CD4-positive, alpha-beta T cell (primary cell): Measurements from ENCODE around the gene CMTM5. TPM values are rescaled to one million over a fixed set of nuclear protein-coding genes. Genes with fewer than 3 reads are reported as not detected.

Experiments used
- ATAC-seq: fragments of 200-7000 bp; cut with Tn5 transposase; one replicate; pipeline ENCODE4 v1.10.0; 2022; ENCODE audit warnings: mild to moderate bottlenecking; ENCODE audit not compliant: poor library complexity
- CTCF ChIA-PET: fragments of 350-600 bp; sonication (Branson Sonifier 250); formaldehyde crosslinking; loops from one replicate; lab custom pipeline; 2021; ENCODE audit warnings: antibody characterized with exemption, inconsistent platforms; lab: Charles Lee
- POLR2A ChIA-PET: fragments of 350-600 bp; sonication (Branson Sonifier 250); formaldehyde crosslinking; loops from one replicate; lab custom pipeline; 2021; ENCODE audit warnings: antibody characterized with exemption, inconsistent platforms; lab: Charles Lee
- DNase-seq, 14 experiments: peaks; one replicate each; pipeline ENCODE4 v3.0.0-alpha.2; 2013 to 2020; ENCODE audit warnings: mixed read lengths in 2 of 14
- H3K27ac ChIP-seq, 2 donors: one replicate each; pipeline versions ENCODE4 v1.5.1 to v1.7.0; 2013; ENCODE audit warnings: low read length in 2 of 2, low read depth in 1 of 2, mild to moderate bottlenecking in 1 of 2
- H3K27me3 ChIP-seq, 2 experiments: 1 replicate in 1 of 2; 2 replicates in 1 of 2; pipeline versions ENCODE4 v1.6.1 to v1.7.0; 2013; ENCODE audit warnings: low read length in 2 of 2, control low read depth in 1 of 2, mild to moderate bottlenecking in 1 of 2, moderate library complexity in 1 of 2; ENCODE audit not compliant: insufficient read depth in 2 of 2, control insufficient read depth in 1 of 2
- H3K36me3 ChIP-seq: one replicate; pipeline ENCODE4 v1.6.1; 2013; ENCODE audit warnings: low read length, control low read depth; ENCODE audit not compliant: insufficient read depth
- H3K4me1 ChIP-seq: one replicate; pipeline ENCODE4 v1.6.1; 2013; ENCODE audit warnings: low read length, control low read depth; ENCODE audit not compliant: insufficient read depth
- H3K4me3 ChIP-seq: one replicate; pipeline ENCODE4 v1.5.1; 2013; ENCODE audit warnings: mild to moderate bottlenecking, low read length, moderate library complexity
- H3K9me3 ChIP-seq, 2 experiments: 1 replicate in 1 of 2; 2 replicates in 1 of 2; pipeline versions ENCODE4 v1.6.1 to v1.7.0; 2013; ENCODE audit warnings: low read length in 2 of 2, mild to moderate bottlenecking in 2 of 2, control low read depth in 1 of 2, moderate library complexity in 1 of 2; ENCODE audit not compliant: control insufficient read depth in 1 of 2, insufficient read depth in 1 of 2
- H3K27ac Mint-ChIP-seq: one replicate; pipeline ENCODE4 v1.8.0; 2020; ENCODE audit warnings: mixed read lengths
- H3K27me3 Mint-ChIP-seq: one replicate; pipeline ENCODE4 v1.8.0; 2021; ENCODE audit warnings: mixed read lengths
- H3K36me3 Mint-ChIP-seq: one replicate; pipeline ENCODE4 v1.8.0; 2021; ENCODE audit warnings: low read depth, mixed read lengths
- H3K4me1 Mint-ChIP-seq: one replicate; pipeline ENCODE4 v1.8.0; 2021; ENCODE audit warnings: low read depth, mixed read lengths
- H3K4me3 Mint-ChIP-seq: one replicate; pipeline ENCODE4 v1.8.0; 2020; ENCODE audit warnings: mild to moderate bottlenecking, mixed read lengths
- H3K9me3 Mint-ChIP-seq: one replicate; pipeline ENCODE4 v1.8.0; 2020; ENCODE audit warnings: mixed read lengths
- intact Hi-C, 2 experiments: fragments of 100-400 bp; cut with DNase I in 1 of 2; cut with micrococcal nuclease in 1 of 2; formaldehyde crosslinking; loops; one replicate each; pipeline versions ENCODE4 v1.15.1 to v1.9.0; 2023 to 2025; cut with DNase I, micrococcal nuclease
- total RNA-seq, 174 experiments: library from RNA in 2 of 174; stranded (reverse) in 2 of 174; gene quantifications; one replicate each; pipeline ENCODE4 v1.2.3 and lab custom pipeline; 2021 to 2026
- TF ChIP-seq, protein P1 (sequence below): fragments of 200-600 bp; IDR thresholded peaks from one replicate; pipeline ENCODE4 v1.8.0; 2022; ENCODE audit warnings: antibody characterized with exemption, mild to moderate bottlenecking

CMTM5 gene
- total RNA-seq, 2 experiments from 2014 or later: not detected

- Histone ChIP-seq H3K36me3 (no peaks in the 10 kb centered on the region), H3K9me3 (no peaks in the 10 kb centered on the region), H3K4me1 (no peaks in the 10 kb centered on the region), H3K27ac (no peak overlapping the region), H3K27me3 (no peaks in the 10 kb centered on the region), H3K4me3 (no peak overlapping the region)
- intact Hi-C loops: no loop called here
- H3K36me3 Mint-ChIP-seq: no peaks in the 10 kb centered on the region
- ChIA-PET CTCF (no interaction called here), POLR2A (no interaction called here)
- H3K27ac Mint-ChIP-seq: no peak overlapping the region
- no peak overlapping the region for H3K4me3 Mint-ChIP-seq
- ATAC-seq (no peak), DNase-seq (no peak)
- H3K9me3 Mint-ChIP-seq: no peaks in the 10 kb centered on the region
- H3K27me3 Mint-ChIP-seq: peaks cover 27% of the 10 kb centered on the region
- TF ChIP-seq, protein P1, sequence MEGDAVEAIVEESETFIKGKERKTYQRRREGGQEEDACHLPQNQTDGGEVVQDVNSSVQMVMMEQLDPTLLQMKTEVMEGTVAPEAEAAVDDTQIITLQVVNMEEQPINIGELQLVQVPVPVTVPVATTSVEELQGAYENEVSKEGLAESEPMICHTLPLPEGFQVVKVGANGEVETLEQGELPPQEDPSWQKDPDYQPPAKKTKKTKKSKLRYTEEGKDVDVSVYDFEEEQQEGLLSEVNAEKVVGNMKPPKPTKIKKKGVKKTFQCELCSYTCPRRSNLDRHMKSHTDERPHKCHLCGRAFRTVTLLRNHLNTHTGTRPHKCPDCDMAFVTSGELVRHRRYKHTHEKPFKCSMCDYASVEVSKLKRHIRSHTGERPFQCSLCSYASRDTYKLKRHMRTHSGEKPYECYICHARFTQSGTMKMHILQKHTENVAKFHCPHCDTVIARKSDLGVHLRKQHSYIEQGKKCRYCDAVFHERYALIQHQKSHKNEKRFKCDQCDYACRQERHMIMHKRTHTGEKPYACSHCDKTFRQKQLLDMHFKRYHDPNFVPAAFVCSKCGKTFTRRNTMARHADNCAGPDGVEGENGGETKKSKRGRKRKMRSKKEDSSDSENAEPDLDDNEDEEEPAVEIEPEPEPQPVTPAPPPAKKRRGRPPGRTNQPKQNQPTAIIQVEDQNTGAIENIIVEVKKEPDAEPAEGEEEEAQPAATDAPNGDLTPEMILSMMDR: no peak
- H3K4me1 Mint-ChIP-seq: no peaks in the 10 kb centered on the region
These were observed 27.6 kb downstream of the CMTM5 start for GRCh38 chr14:23404331-23404900.

DNA sequence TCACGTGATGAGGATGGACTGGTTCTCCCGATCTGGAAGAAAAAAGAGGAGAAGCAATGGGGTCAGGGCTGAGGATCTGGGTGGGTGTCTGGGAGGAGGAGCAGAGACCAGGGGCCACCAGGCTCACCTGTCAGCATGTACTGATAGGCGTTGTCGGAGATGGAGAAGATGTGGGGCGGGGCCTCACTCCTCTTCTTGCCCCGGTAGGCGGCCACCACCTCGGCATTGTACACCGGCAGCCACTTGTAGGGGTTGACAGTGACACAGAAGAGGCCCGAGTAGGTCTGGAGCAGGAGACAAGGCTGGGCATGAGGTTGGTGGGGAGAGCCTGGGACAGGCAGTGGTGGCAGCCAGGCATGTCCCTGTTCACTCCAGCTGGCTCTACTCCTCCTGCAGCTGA lies 28.2 kb downstream of the CMTM5 start:
- H3K4me1 Mint-ChIP-seq: no peaks in the 10 kb centered on the region
- no peaks in the 10 kb centered on the region for H3K36me3 ChIP-seq
- DNase-seq (no peak), ATAC-seq (no peak)
- H3K4me1 ChIP-seq: no peaks in the 10 kb centered on the region
- no peak overlapping the region for H3K27ac Mint-ChIP-seq
- H3K27me3 ChIP-seq: no peaks in the 10 kb centered on the region
- ChIA-PET CTCF (no interaction called here), POLR2A (no interaction called here)
- intact Hi-C loops: no loop called here
- TF ChIP-seq, protein P1: no peak
- H3K4me3 ChIP-seq: no peak overlapping the region
- no peak overlapping the region for H3K27ac ChIP-seq
- H3K9me3 ChIP-seq: no peaks in the 10 kb centered on the region
- no peak overlapping the region for H3K4me3 Mint-ChIP-seq
- H3K27me3 Mint-ChIP-seq: peaks cover 27% of the 10 kb centered on the region
- H3K36me3 Mint-ChIP-seq: no peaks in the 10 kb centered on the region
- H3K9me3 Mint-ChIP-seq: no peaks in the 10 kb centered on the region

DNA sequence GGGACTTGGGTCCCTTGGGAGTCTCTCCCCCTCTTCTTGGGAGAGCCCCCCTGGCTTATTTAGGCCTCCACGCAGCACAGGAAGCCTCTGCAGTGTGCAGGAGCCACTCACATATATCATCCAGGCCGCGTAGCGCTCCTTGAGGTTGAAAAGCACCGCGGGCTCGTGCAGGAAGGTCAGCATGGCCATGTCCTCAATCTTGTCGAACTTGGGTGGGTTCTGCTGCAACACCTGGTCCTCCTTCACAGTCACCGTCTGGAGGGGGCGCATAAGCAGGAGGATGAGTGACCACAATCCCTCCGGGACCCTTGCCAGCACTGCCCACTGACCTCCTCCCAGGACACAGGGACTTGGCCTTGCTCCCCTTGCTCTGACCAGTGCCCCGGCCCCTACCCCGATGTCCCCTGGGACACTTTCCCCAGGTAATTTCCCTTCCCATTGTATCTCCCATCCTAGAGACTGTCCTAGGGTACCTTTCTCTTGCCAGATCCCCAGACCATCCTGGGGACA lies 28.7 kb downstream of the CMTM5 start:
- intact Hi-C loops: no loop called here
- Histone ChIP-seq H3K36me3 (no peaks in the 10 kb centered on the region), H3K27ac (no peak overlapping the region), H3K4me3 (no peak overlapping the region), H3K4me1 (no peaks in the 10 kb centered on the region), H3K9me3 (no peaks in the 10 kb centered on the region), H3K27me3 (no peaks in the 10 kb centered on the region)
- H3K27ac Mint-ChIP-seq: no peak overlapping the region
- H3K4me1 Mint-ChIP-seq: no peaks in the 10 kb centered on the region
- CTCF ChIA-PET: no interaction called here
- H3K27me3 Mint-ChIP-seq: peaks cover 27% of the 10 kb centered on the region
- TF ChIP-seq, protein P1: no peak
- no peaks in the 10 kb centered on the region for H3K9me3 Mint-ChIP-seq
- DNase-seq (no peak), ATAC-seq (no peak)
- no peaks in the 10 kb centered on the region for H3K36me3 Mint-ChIP-seq
- H3K4me3 Mint-ChIP-seq: no peak overlapping the region
- POLR2A ChIA-PET: no interaction called here
